ENCODE results near the gene MAPKAP1.
"Not testable (repeated sequence)": the region's sequence is repeated elsewhere in the genome, so short reads cannot be mapped to it uniquely, and the experiment has no call there.

Gene MAPKAP1

DNA sequence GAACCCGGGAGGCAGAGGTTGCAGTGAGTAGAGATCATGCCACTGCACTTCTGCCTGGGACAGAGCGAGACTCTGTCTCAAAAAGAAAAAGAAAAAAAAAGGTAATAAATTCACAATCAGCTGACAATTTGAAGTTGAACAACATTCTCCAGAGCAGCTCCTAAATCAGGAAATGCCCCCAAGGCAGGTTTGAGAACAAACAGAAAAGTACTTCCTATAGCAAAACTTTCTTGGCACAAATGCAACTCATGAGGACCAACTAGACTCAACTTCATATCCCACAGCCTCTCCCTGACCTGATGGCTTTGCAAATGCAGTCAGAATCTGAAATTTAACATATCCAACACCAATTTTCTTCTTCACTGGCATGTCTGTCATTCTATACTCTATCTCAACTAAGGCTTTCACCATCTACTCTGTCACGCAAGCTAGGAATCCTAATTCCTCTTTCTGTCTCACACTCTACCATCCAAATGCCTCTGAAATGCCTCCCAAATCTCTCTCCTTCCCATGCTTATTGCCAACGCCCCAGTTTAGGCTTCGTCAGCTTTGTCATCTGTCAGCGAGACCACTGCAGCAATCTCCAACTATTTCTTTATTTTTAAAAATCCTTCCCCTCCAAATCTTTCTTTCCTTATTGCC lies 113.3 kb downstream of the MAPKAP1 start:
- DNase-seq: no peak

DNA sequence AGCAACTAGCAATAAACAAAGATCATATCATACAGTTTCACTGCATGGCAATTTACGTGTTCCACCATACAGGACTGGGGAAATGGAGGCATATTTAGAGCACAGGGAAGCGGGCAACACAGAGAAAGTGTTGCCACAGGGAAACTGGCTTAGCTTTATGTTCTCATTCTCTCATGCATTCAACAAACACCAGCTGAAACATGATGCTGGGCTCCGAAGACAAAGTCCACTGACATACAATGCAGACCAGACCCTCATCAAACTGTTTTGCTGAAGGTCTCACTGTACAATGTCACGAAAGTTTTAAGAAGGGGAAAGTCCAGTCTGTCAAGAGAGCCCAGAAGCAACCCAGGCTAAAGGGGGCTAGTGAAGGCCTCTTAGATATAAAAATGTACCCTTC lies 115.1 kb downstream of the MAPKAP1 start:
- no peak for DNase-seq

DNA sequence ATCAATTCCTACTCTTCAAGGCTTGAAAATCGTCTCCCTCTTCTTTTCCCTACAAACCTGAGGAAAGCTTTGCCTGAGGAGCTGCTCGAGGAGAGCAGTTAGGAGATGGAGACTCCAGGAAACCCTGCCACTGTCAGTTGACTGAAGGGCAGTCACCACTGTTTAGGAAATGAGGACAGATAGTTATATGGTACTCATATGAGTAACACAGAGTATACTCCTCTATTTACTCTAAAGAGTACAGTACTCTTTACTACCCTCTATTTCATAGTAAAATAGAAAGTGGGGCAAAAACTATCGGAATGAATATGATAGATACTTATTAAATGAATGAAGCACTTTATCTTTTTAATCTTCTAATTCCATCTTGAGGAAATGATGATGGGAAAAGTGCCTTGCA lies 115.8 kb downstream of the MAPKAP1 start:
- DNase-seq: no peak

DNA sequence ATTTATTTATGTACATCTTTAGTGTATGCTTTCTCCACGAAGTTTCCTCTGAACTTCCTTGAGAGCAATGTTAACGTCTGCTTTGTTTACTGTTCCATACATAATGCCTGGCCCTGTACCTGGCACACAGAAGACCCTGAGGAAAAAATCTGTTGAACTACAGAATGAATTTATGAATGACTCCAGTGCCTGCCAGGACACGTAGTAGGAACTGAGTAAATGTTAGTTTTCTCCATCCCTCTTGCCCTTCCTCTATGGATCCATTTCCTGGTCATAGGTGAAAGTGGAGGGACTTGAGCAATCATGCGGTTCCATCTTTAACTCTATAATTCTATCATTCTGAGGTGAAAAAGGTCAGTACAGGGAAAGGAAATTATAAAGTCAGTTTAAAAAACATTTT lies 117.7 kb downstream of the MAPKAP1 start:
- DNase-seq: no peak

DNA sequence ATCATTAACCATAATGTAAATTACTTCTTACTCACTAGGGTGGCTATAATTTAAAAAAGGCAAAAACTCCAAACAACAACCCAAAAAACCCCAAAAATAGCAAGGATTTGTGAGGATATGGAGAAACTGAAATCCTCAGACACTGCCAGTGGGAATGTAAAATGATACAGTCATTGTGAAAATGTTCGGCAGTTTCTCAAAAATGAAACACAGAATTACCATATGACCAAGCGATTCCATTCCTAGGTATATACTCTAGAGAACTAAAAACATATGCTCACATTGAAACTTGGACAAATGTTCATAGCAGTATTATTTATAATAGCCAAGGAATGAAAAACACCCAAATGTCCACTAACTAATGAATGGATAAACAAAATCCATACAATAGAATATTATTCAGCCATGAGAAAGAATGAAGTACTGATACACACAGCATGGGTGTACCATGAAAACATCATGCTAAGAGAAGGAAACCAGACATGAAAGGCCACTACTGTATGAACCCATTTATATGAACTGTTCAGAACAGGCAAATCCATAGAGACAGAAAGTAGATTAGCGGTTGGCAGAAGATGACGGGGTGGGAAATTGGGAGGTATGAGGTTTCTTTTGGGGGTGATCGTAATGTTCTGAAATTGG lies 119.1 kb downstream of the MAPKAP1 start:
- DNase-seq: no peak

DNA sequence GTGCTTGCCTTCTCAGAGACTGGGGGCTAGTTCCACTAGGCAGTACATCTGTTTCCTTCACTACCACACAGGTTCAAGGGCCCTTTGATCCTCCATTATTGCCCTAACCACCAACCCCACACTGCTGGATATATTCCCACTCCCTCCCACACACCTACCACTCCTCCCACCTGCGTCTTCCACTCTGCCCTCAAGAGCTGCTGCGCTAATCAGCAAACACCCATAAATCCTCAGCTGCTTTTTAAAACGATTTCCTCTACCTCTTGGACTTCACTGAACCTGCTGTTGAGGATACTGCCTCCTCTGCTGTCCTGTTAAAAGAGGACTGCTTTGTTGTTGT lies 120.9 kb downstream of the MAPKAP1 start:
- peak; percentile 55 for DNase-seq

DNA sequence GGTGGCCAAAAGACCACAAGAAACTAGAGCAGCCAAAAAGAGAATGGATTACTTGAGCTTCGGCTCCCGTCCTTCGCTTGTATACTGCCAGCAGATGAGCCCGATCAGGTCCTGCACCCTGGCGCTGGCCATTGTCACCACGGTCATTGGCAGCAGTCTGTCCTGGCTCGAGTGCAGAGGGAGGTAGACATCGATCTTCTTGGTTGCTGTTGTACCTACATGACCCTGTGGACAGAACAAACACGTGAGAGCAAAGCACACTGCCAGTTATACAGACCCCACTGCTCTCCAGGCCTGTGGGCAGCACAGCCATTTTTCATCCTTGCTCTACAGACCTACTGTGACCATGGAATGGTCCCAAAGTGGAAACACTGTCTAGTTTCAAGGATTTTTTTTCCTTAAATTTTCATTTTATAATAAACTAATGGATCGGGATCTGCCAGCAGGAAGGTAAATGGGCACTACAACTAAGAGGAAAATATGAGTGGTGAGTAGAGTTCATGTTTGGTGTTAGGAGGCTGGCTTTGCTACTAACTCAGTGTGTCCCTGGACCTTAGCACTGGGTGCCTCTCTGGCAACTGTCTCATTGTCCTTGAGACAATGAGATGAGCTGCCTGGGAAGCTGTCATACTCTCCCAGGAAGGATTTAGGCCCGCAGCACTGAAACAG lies 121.4 kb downstream of the MAPKAP1 start:
- no peak for DNase-seq

DNA sequence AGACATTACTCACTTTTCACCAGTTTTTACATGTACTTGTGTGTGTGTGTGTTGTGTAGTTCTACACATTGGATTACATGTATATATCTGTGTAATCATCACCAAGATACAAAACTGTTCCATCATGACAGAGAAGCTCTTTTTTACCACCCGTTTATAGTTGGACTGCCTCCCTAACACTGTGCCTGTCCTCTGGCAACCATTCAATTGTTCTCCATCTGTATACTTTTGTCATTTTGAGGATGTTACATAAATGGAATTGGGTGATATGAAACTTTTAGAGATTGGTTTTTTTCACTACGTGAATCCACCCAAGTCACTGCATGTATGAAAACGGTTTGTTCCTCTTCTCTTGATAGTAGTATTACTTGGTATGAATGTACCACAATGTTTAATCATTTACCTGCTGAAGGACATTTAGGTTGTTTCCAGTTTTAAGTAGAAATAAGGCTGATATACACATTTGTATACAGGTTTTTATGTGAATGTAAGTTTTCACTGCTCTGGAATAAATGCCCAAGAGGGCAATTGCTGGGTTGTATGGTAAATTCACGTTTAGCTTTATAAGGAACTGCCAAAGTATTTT lies 126.2 kb downstream of the MAPKAP1 start:
- no peak for DNase-seq

DNA sequence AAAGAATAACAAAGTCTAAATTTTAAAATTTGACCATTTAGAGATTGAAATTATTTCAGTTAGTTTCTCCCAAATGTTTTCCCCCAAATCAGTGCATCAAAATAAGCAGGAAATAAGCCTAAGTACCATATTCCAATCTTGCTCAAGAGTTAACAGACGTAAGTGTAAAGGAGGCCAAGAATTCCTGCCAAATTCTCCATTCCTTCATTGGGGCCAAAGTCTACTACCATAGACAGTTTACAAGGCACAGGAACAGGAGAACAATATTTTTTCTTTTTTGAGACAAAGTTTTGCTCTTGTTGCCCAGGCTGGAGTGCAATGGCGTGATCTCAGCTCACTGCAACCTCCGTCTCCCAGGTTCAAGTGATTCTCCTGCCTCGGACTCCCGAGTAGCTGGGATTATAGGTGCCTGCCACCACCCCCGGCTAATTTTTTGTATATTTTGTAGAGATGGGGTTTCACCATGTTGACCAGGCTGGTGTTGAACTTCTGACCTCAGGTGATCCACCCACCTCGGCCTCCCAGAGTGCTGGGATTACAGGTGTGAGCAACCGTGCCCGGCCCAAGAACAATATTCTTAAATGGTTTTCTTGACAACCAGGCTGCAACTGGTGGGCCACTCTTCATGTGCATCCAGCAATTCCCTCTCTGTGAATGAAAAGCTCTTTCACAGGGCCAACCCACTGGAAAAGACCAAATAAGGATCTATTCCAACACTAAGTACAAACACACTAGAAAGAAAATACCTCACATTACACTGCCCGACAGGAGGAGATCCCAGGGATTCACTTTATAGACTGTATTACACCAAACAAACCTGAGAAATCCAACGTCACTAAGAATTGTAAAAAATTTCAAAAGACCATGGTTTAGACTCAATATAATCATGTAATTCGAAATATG lies 127.7 kb downstream of the MAPKAP1 start:
- DNase-seq: no peak

DNA sequence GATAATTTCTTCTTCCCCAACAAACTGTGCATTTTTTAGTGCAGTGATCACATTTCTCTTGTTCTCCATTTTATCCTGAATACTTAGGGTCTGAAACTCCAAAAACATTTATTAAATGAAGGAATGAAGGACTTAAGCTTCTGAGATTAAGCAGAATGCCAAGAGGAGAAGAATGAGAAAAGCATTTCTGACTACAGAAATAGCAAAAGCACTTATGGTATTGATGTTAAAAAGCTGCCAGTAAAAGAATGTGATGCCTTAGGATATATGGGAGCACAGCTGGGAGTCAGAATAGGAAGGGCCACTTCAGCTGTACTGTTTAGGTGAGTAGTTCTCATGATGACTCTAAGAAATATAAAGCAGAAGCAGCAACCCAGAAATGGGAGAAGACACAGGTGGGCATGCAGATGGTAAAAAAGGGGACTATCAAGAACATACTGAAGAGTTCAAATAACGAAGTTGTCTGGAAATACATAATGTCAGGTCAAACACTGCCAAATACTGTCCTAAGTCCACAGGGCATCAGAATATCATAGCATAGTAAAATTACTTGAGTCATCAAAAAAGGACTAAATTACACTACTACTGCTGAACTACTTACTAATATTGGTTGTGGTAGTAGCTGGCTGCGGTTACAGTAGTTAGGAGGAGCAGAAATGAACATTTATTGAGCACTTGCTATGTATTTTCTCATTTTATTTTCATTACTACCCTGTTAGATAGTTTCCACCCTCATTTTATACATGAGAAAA lies 132.7 kb downstream of the MAPKAP1 start:
- DNase-seq: no peak

DNA sequence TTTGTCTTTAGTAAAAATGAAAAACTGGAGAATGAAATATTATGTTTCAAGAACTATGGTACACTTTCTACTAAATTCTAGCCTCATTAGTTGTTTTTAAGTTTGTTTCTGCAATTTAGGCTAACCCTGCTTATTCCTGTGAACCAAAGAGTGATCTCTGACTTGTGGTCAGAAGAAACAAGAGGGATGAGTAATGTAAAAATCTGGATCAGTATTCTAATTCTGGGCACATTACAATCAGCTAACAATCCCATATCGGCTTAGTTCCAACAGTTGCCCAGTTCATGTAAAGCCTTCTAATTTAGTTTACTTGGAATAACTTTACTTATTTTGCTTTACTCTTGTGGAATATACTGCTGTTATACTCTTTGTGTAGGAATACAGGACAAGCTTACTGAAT lies 134.5 kb downstream of the MAPKAP1 start:
- DNase-seq: not testable (repeated sequence)

DNA sequence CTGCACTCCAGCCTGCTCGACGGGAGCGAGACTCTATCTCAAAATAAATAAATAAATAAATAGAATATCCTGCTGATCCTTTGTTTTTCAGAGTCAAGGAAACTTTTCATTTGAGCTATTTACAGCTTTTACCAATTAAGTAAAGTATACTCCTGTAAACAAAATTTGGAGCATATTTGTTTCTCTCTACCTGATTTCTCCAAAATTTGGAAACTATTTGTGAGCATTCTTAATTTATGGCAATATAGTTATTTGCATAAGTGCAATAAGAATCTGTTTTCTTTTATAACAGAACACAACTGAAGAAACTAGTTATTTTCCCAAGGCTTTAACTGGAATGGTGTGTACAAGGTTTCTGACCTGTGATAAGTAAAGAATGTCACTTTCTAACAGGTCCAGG lies 135.2 kb downstream of the MAPKAP1 start:
- DNase-seq: not testable (repeated sequence)

DNA sequence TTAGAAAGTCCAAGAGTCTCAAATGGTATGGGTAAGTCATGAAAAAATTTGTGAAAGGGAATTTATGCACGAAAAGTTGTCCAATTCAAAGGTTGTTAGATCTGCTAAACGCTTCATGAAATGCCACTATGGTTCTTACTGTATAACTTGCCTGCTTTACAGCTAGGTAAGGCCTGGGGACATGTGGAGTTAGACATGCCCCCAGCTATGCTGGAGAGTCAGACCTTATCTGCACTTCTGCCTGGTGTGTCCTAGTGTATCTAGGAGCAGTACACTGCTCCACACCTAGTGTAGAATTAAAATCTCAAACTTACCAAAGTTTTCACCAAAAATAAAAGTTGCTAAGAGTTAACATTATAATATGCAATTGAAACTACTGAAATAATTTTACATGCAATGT lies 136.8 kb downstream of the MAPKAP1 start:
- DNase-seq: no peak

DNA sequence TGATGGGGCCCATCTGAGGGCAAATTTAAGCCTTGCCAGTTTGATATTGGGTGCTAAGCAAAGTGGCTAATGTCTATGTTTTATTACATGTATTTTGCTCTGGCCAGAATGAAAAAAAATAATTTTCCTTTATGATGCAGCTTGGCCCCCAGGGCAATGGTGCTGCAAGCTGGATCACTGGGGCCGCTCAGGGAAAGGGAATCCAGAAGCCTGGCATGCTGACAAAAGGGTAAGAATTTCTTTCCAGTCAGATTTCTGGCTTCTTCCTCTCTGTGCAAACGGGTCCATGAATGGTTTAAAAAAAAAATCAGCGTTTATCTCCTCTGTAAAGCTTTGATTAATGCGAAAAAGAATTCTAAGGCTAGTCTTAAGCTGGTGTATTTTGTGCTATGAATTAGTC lies 138.4 kb downstream of the MAPKAP1 start:
- no peak for DNase-seq

DNA sequence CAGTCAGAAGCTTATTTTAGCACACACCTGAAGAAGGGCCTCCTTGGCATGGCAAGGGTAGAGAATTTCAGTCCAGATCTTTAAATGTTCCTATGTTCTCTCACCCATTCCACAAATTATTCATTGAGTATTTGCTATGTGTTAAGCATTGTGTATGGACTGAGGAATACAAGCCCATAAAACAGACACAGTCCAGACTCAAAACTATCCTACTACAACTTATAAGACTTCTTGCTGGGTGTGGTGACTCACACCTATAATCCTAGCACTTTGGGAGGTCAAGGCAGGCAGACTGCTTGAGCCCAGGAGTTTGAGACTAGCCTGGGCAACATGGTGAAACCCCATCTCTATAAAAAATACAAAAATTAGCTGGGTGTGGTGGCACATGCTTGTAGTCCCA lies 141.0 kb downstream of the MAPKAP1 start:
- DNase-seq: not testable (repeated sequence)

DNA sequence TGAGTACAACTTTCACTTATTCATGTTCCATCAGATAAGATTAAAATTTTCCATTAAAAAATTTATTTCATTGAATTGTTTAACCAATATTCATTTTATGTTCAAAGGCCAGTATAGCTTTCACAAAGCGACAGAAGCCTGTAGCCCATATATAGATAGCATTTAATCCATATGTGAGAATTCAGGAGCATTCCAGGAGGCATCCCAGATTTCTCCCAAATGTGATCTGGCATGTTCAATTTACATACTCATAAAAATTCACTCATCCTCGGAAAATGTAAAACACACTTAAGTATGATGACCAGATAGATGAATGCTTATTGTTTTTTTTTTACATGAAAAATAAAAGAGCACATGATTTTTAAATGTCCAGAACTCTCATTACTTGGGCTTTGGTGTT lies 141.9 kb downstream of the MAPKAP1 start:
- DNase-seq: no peak

DNA sequence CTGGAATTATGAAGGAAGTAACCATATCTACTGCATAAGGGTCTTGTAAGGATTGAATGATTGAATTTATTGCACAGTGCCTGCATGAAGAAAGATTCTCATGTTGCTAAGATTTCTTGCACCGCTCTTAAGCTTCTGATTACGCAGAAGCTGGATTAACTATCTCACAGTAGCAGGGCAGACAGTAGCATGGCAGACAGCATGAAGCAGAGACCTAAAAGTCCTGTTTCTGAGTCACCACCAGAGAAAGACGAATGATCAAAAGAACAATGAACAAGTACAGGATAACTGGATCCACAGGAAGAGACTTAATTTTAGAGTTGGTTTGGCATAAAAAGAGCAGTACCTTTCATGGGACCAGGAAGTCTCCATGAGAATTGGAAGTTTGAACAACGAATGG lies 142.4 kb downstream of the MAPKAP1 start:
- DNase-seq: no peak

DNA sequence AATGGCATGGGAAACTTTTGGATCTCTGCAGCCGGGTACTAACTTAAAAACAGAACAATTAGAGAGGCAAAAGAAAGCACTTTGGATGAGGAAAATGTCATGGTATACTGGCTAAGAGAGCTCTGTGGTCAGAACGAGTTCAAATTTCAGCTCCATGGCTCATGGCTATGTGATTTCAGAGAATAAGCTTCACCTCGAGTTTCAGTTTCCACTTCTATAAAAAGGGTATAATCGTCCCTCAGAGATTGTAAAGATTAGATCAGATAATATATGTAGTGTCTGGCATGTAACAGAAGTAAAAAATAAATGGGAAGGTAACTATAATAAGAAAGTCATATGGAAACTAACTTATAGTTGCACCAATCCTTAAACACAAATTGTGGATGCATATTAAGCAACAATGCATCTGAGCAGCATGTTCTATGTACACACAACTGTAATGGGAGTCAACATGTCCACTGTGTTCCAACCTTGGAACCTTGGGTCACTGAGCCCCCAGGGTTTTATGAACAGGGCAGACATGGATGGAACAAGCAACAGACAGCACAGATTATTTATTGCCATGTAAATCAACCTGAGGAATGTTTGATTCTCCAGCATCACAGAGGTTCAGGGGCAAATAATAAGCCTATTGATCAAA lies 145.4 kb downstream of the MAPKAP1 start:
- no peak for DNase-seq

DNA sequence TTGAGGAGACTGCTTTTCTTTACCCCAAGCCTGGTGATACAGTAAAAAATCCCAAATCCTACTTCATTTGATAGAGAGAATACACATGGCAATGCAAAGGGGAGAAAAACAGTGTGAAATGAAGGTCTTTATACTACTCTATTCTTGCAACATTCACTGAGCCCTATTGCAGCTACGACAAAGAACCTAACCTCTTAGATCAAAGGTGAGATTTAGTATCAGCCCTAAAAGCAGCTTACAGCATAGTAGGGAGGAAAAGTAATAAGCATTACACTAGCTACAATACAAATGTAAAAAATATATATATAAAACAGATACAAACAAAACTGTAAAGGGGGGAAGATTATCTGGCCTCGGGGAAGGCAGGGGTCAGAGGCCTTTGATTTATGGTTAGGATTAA lies 147.1 kb downstream of the MAPKAP1 start:
- no peak for DNase-seq

DNA sequence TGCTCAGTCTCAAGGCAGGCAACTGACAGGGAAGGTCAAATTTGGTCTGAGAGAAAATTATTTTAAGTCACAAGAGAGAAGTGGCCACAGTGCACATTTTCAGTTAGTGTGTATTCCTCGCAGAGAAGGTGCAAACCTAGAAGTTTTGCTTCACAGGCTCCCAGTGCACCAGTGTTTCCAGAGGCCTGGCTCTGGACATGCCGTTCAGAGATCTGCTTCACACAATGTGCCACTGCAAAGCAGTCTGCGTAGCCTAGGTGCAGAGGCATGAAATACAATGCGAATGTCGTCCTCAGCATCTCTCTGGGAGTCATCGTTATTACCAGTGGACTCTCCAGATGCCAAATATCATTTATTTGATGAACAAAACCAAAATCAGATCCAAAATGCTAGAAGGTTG lies 147.8 kb downstream of the MAPKAP1 start:
- DNase-seq: no peak

DNA sequence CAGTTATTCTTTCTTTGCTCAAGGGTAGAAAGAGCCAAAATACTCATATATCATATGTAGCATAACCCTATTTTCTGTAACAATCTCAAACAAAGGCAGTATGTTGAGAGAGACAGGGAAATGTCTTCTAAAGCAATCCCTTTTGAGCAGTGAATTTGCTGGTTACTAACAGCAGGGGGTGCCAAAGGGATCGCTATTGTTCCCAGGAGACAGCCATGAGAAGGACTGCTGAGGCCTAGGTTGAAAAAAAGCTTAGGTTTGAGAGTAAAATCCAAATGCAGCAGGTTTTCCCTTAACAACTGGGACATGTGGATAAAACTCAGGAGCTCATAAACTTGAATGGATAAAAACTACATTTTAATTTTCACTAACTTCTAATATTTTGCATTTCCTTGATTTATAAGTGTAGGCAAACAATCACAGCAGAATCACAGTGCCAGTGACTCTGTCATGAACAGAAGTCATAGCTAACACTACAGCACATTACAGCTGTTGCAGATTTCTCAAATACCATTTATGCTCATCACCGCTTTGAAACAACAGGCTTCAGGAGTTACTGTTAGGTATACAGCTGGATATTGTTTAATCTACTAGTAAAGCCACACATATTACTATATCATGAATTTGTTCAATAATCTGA lies 148.4 kb downstream of the MAPKAP1 start:
- peak; percentile 74 for DNase-seq

Data from NCI-H1105 treated with DMSO at 0.1 percent for 48 hours (cell line).